Measurements from ENCODE around the gene ROBO4. TPM values are rescaled to one million over a fixed set of nuclear protein-coding genes. Genes with fewer than 3 reads are reported as not detected.

The ROBO4 gene
- total RNA-seq, 1 experiment from 2014 or later = not detected

DNA sequence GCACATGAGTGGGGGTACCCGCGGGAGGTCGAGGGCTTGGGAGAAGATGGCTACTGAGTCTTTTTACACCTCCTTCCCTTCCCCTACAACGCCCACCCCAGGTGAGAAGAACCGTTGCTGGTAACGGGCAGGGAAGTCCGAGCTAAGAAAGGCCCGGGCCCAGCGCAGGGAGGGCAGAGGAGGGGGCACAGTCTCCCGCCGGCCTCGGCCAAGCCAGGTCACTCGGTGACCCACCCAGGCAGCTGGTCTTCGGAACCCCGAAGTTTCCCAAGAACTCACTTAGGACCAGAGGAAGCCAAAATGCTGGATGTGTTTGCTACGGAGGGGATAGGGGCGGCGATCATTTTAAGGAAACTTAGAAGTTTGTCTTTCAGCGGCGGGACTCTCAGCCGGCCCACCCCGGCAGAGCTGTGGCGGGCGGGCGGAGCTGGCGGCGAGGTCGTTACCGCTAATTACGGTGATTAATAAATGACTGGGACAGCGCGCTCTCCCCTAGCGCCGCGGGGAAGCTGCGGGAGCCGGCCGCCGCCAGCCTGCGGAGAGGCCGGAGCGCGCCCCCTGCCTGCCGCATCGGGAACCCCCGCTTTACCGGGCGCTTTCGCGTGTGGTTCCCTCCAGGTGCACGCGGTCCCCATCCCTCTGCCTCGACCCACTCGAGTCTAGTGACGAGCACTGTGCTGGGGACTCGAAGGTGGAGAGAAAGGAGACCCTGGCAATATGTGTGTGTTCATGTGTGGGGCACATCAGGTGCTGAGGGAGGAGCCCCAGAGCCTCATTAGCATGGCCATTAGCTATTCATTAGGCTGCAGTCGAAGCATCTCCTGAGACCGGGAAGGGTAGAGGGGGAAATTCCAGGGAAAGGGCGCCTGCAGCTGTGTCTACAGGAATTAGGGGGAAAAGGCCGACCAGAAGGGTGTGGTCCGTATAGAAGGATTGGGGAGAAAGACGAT lies 31.5 kb downstream of the ROBO4 start:
- CTCF ChIA-PET = interaction anchor here (0.7 to 1.3 kb wide), 4 partner anchors 10 to 28 kb away, joined by 3 to 8 read pairs (median 4); no protein-coding TSS in a partner anchor
- no TSS peak for BruUV-seq (replicated peaks)
- intact Hi-C loops (cut with micrococcal nuclease) = loop anchor here (2.0 to 10.0 kb wide), 2 partner anchors 221 to 451 kb away; no protein-coding TSS in a partner anchor

More for the DNA sequence above, 31.5 kb downstream of the ROBO4 start:
- POLR2A ChIA-PET = interaction anchor here (0.5 to 0.9 kb wide), 2 partner anchors 10 to 31 kb away, joined by 3 read pairs; no protein-coding TSS in a partner anchor
- peak; percentile 46 for TF ChIP-seq RAD21 (IDR thresholded peaks at IDR 0.05; ENCODE audit: low read depth)
- no peak for TF ChIP-seq POLR2AphosphoS5 (IDR thresholded peaks at IDR 0.05; ENCODE audit: low read depth, low read length)
- peak; percentile 59; the same call in 1 of the 2 replicates for TF ChIP-seq CBX3 (IDR thresholded peaks at IDR 0.05; ENCODE audit: low read depth)
- TF ChIP-seq TCF7L2 (IDR thresholded peaks at IDR 0.05; ENCODE audit: borderline replicate concordance, extremely low read depth, insufficient read depth, insufficient read length) = no peak
- no peak for TF ChIP-seq EGR1 (IDR thresholded peaks at IDR 0.05; ENCODE audit: low read depth)
- no peak for TF ChIP-seq SRF (IDR thresholded peaks at IDR 0.05; ENCODE audit: low read depth)
- TF ChIP-seq, protein P1, sequence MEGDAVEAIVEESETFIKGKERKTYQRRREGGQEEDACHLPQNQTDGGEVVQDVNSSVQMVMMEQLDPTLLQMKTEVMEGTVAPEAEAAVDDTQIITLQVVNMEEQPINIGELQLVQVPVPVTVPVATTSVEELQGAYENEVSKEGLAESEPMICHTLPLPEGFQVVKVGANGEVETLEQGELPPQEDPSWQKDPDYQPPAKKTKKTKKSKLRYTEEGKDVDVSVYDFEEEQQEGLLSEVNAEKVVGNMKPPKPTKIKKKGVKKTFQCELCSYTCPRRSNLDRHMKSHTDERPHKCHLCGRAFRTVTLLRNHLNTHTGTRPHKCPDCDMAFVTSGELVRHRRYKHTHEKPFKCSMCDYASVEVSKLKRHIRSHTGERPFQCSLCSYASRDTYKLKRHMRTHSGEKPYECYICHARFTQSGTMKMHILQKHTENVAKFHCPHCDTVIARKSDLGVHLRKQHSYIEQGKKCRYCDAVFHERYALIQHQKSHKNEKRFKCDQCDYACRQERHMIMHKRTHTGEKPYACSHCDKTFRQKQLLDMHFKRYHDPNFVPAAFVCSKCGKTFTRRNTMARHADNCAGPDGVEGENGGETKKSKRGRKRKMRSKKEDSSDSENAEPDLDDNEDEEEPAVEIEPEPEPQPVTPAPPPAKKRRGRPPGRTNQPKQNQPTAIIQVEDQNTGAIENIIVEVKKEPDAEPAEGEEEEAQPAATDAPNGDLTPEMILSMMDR (IDR thresholded peaks at IDR 0.05 in 2 of 3, conservative IDR thresholded peaks at IDR 0.05 in 1 of 3; ENCODE audit: borderline replicate concordance in 1 of 3, insufficient read depth in 1 of 3, low read depth in 2 of 3, low read length in 2 of 3) = peak; percentile 61 to 80 (median 71)
- TF ChIP-seq, protein P2, sequence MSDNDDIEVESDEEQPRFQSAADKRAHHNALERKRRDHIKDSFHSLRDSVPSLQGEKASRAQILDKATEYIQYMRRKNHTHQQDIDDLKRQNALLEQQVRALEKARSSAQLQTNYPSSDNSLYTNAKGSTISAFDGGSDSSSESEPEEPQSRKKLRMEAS (IDR thresholded peaks at IDR 0.05) = peak; percentile 92
- TF ChIP-seq, protein P3, sequence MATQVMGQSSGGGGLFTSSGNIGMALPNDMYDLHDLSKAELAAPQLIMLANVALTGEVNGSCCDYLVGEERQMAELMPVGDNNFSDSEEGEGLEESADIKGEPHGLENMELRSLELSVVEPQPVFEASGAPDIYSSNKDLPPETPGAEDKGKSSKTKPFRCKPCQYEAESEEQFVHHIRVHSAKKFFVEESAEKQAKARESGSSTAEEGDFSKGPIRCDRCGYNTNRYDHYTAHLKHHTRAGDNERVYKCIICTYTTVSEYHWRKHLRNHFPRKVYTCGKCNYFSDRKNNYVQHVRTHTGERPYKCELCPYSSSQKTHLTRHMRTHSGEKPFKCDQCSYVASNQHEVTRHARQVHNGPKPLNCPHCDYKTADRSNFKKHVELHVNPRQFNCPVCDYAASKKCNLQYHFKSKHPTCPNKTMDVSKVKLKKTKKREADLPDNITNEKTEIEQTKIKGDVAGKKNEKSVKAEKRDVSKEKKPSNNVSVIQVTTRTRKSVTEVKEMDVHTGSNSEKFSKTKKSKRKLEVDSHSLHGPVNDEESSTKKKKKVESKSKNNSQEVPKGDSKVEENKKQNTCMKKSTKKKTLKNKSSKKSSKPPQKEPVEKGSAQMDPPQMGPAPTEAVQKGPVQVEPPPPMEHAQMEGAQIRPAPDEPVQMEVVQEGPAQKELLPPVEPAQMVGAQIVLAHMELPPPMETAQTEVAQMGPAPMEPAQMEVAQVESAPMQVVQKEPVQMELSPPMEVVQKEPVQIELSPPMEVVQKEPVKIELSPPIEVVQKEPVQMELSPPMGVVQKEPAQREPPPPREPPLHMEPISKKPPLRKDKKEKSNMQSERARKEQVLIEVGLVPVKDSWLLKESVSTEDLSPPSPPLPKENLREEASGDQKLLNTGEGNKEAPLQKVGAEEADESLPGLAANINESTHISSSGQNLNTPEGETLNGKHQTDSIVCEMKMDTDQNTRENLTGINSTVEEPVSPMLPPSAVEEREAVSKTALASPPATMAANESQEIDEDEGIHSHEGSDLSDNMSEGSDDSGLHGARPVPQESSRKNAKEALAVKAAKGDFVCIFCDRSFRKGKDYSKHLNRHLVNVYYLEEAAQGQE (IDR thresholded peaks at IDR 0.05; ENCODE audit: low read depth) = no peak
- RAD21 ChIA-PET (ENCODE audit: low non-redundant PET in 1 of 2, low total read pairs in 2 of 2, uncharacterized antibody in 2 of 2, unreplicated experiment in 2 of 2) = no interaction called here
- no peak overlapping the region for H3K27ac ChIP-seq (ENCODE audit: low read depth, low read length)
- DNase-seq (ENCODE audit: low read depth, low spot score) (no peak), ATAC-seq (peak; percentile 69)
- no peak overlapping the region for H3K9ac ChIP-seq (ENCODE audit: low read length)
- no peaks in the 10 kb centered on the region for H3K9me3 ChIP-seq (ENCODE audit: control insufficient read depth in 1 of 2, insufficient read depth in 1 of 2, low read depth in 1 of 2, low read length in 2 of 2)
- no peak overlapping the region for H3K4me3 ChIP-seq (replicated peaks in 1 of 2; ENCODE audit: low read depth in 1 of 2, low read length in 2 of 2)
- H4K20me1 ChIP-seq (ENCODE audit: insufficient read depth) = no peaks in the 10 kb centered on the region
- peak overlapping the region; percentile 44 for H3K4me2 ChIP-seq (ENCODE audit: low read length)
- H3K36me3 ChIP-seq (ENCODE audit: control insufficient read depth in 1 of 2, insufficient read depth in 2 of 2, low read length in 2 of 2) = no peaks in the 10 kb centered on the region
- H3K79me2 ChIP-seq (ENCODE audit: insufficient read depth, low read length) = no peaks in the 10 kb centered on the region
- no peak overlapping the region for H2AFZ ChIP-seq (ENCODE audit: low read depth, low read length, poor library complexity, severe bottlenecking)
- peaks cover 4 to 9% of the 10 kb centered on the region in 2 experiments; a peak in 2 of 4 replicates for H3K4me1 ChIP-seq (ENCODE audit: control insufficient read depth in 1 of 2, insufficient read depth in 2 of 2, low read length in 2 of 2)
- H3K9me2 ChIP-seq (ENCODE audit: insufficient read depth) = no peaks in the 10 kb centered on the region
- peaks cover 34% of the 10 kb centered on the region; the same call in 1 of the 2 replicates for H3K27me3 ChIP-seq (ENCODE audit: insufficient read depth, low read length)

All from HCT116 (cell line).